Measurements from ENCODE around the gene NHLH1.
"Not testable (repeated sequence)": the region's sequence is repeated elsewhere in the genome, so short reads cannot be mapped to it uniquely, and the experiment has no call there.

Gene NHLH1

GRCh38 chr1:160384812-160385211, 17.9 kb downstream of the NHLH1 start:
- not testable (repeated sequence) for DNase-seq

GRCh38 chr1:160388406-160388805, 21.5 kb downstream of the NHLH1 start:
- not testable (repeated sequence) for DNase-seq

- DNase-seq, result no peak
These were observed 27.8 kb downstream of the NHLH1 start for GRCh38 chr1:160394673-160395072.

GRCh38 chr1:160397651-160398050, 30.8 kb downstream of the NHLH1 start:
- no peak for DNase-seq

GRCh38 chr1:160398823-160399222, 32.0 kb downstream of the NHLH1 start:
- no peak for DNase-seq

GRCh38 chr1:160399544-160400222, 32.8 kb downstream of the NHLH1 start:
- DNase-seq, result no peak

- peak; percentile 46 for DNase-seq
These were observed 33.4 kb downstream of the NHLH1 start, which contains the start of gene VANGL2 for GRCh38 chr1:160400223-160400645. Gene VANGL2, plus strand, starts transcription at chr1:160400564. Its CDS starts 15,274 bp downstream, at chr1:160415838.

- peak; percentile 9 for DNase-seq
These were observed 34.0 kb downstream of the NHLH1 start for GRCh38 chr1:160400646-160401486.

- DNase-seq, result no peak
These were observed 34.6 kb downstream of the NHLH1 start for GRCh38 chr1:160401487-160401805.

- DNase-seq, result no peak
These were observed 35.3 kb downstream of the NHLH1 start for GRCh38 chr1:160402001-160402795.

GRCh38 chr1:160403244-160403643, 36.4 kb downstream of the NHLH1 start:
- DNase-seq, result no peak

- no peak for DNase-seq
These were observed 37.2 kb downstream of the NHLH1 start for GRCh38 chr1:160404094-160404493.

GRCh38 chr1:160405331-160405877, 38.5 kb downstream of the NHLH1 start:
- no peak for DNase-seq

GRCh38 chr1:160406131-160406968, 39.5 kb downstream of the NHLH1 start:
- DNase-seq, result no peak

- no peak for DNase-seq
These were observed 41.2 kb downstream of the NHLH1 start for GRCh38 chr1:160407839-160408801.

GRCh38 chr1:160408864-160409263, 42.0 kb downstream of the NHLH1 start:
- no peak for DNase-seq

- DNase-seq, result no peak
These were observed 42.6 kb downstream of the NHLH1 start for GRCh38 chr1:160409486-160409885.

- DNase-seq, result no peak
These were observed 43.6 kb downstream of the NHLH1 start for GRCh38 chr1:160410406-160411005.

- no peak for DNase-seq
These were observed 44.6 kb downstream of the NHLH1 start for GRCh38 chr1:160411271-160412027.

- DNase-seq, result no peak
These were observed 45.1 kb downstream of the NHLH1 start for GRCh38 chr1:160412028-160412362.
